Right lobe of liver (tissue), 6 donors: ENCODE results near the gene MED12L. TPM values are rescaled to one million over a fixed set of nuclear protein-coding genes. Genes with fewer than 3 reads are reported as not detected.

ENCODE experiments used
- ATAC-seq, 4 donors: fragments of 200-7000 bp; cut with Tn5 transposase; one replicate each; pipeline ENCODE4 v1.9.1; 2020; ENCODE audit warnings: mild to moderate bottlenecking in 4 of 4, moderate library complexity in 4 of 4
- DNase-seq, 3 donors: peaks; one replicate each; pipeline ENCODE4 v3.0.0-alpha.2; 2020
- H3K27ac ChIP-seq, 3 donors: fragments of 200-600 bp; one replicate each; pipeline ENCODE4 v1.8.0; 2022
- H3K27me3 ChIP-seq, 2 donors: fragments of 200-600 bp; one replicate each; pipeline ENCODE4 v1.8.0; 2022
- H3K36me3 ChIP-seq, 4 donors: fragments of 200-600 bp; sonication (generic) in 1 of 4; one replicate each; pipeline versions ENCODE4 v1.5.1 to v1.8.0; 2017 to 2022; ENCODE audit warnings: control low read depth in 1 of 4
- H3K4me1 ChIP-seq, 4 donors: fragments of 200-600 bp; sonication (generic) in 1 of 4; one replicate each; pipeline versions ENCODE4 v1.5.1 to v1.8.0; 2017 to 2022; ENCODE audit warnings: control low read depth in 1 of 4
- H3K4me3 ChIP-seq, 3 donors: fragments of 200-600 bp; one replicate each; pipeline ENCODE4 v1.8.0; 2022
- H3K9me3 ChIP-seq, 4 donors: fragments of 200-600 bp; sonication (generic) in 1 of 4; one replicate each; pipeline versions ENCODE4 v1.5.1 to v1.8.0; 2017 to 2022; ENCODE audit warnings: control low read depth in 1 of 4
- POLR2A ChIP-seq: fragments of 450-650 bp; IDR thresholded peaks from one replicate; pipeline ENCODE4 v1.6.1; 2017; ENCODE audit warnings: antibody characterized with exemption, mild to moderate bottlenecking
- WGBS: methylation state at CpG from one replicate; pipeline ENCODE4 v1.1.6; 2018; ENCODE audit warnings: low coverage, low lambda C conversion rate; ENCODE audit not compliant: insufficient coverage; ENCODE audit errors: missing lambda C conversion rate; 5-methylcytosine and 5-hydroxymethylcytosine counted together
- intact Hi-C, 2 donors: fragments of 100-400 bp; cut with DNase I; formaldehyde crosslinking; loops; one replicate each; pipeline versions ENCODE4 v1.11.2 to v1.14.1; 2022
- total RNA-seq, 6 experiments: library from RNA; depleted of rRNA in 2 of 6; stranded (reverse); fragments of >200 nt in 2 of 6; fragmentation: NEBNext Ultra II Directional in 3 of 6; extraction: Animal tissue kit (Norgen Biotek cat#: 25700) in 3 of 6; gene quantifications; one replicate each; pipeline versions ENCODE4 v1.1.0 to v1.2.4, GENCODE V29; 2016 to 2023
- TF ChIP-seq, protein P1 (sequence below), 4 donors: fragments of 200-600 bp in 3 of 4; fragments of 450-650 bp in 1 of 4; IDR thresholded peaks; one replicate each; pipeline versions ENCODE4 v1.5.1 to v1.8.0; 2016 to 2022; ENCODE audit warnings: antibody characterized with exemption in 4 of 4, mild to moderate bottlenecking in 2 of 4
- donor health status: DM: no; HTN: yes; CAD: no.
- donor health status: DM: no; HTN: no; CAD: no.
- donor health status: DM: no; HTN: no; CAD: no.
- donor health status: DM: no; HTN: yes; CAD: no.
- donor health status: DM: no; HTN: yes; CAD: no.

Gene MED12L
- total RNA-seq, 6 experiments from 2014 or later = 0.04 to 0.64 (median 0.40) TPM

GRCh38 chr3:151275091-151275490, 189.6 kb downstream of the MED12L start:
- DNase-seq (no peak), ATAC-seq (no peak)
- Histone ChIP-seq H3K4me1 (no peaks in the 10 kb centered on the region), H3K27me3 (no peaks in the 10 kb centered on the region), H3K4me3 (no peak overlapping the region), H3K9me3 (no peaks in the 10 kb centered on the region), H3K27ac (no peak overlapping the region), H3K36me3 (no peaks in the 10 kb centered on the region)
- TF ChIP-seq, protein P1, sequence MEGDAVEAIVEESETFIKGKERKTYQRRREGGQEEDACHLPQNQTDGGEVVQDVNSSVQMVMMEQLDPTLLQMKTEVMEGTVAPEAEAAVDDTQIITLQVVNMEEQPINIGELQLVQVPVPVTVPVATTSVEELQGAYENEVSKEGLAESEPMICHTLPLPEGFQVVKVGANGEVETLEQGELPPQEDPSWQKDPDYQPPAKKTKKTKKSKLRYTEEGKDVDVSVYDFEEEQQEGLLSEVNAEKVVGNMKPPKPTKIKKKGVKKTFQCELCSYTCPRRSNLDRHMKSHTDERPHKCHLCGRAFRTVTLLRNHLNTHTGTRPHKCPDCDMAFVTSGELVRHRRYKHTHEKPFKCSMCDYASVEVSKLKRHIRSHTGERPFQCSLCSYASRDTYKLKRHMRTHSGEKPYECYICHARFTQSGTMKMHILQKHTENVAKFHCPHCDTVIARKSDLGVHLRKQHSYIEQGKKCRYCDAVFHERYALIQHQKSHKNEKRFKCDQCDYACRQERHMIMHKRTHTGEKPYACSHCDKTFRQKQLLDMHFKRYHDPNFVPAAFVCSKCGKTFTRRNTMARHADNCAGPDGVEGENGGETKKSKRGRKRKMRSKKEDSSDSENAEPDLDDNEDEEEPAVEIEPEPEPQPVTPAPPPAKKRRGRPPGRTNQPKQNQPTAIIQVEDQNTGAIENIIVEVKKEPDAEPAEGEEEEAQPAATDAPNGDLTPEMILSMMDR (IDR thresholded peaks at IDR 0.05) = no peak
- no peak for TF ChIP-seq POLR2A
- WGBS = 67% methylated on average over 5 of the region's 5 CpGs
- intact Hi-C loops = loop anchor here in 1 of 2 donors (5.0 kb wide), 1 partner anchor 103 kb away; no protein-coding TSS in a partner anchor

DNA sequence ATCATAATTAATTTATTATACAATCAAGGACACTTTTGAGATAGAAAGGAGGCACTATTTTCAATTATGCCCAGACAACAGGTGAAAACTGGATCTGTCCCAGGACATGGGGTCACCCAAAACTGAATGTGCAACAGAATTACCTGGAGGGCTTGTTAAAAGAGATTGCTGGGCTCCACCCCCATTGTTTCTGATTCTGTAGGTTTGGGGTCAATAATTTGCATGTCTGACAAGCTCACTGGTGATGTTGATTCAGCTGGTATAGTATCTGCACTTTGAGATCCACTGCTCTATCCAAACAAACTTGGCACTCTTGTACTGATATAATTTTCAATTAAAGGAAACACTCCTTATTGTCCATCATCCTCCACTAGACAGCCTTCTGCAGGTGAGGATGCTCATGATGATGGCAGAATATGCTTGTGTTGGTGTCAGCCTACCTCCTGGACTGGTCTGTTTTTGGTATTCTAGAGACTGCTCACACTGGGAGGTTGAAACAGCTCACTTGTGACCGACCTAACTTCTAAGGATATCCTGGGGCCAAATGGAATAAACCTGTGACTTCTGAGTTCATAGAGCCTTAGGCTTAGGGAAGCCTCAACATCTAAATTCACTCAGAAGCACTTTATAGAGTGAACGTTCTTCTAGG, 190.7 kb downstream of the MED12L start:
- no peak for ATAC-seq
- TF ChIP-seq, protein P1 (IDR thresholded peaks at IDR 0.05) = no peak
- no peak for TF ChIP-seq POLR2A
- Histone ChIP-seq H3K9me3 (no peaks in the 10 kb centered on the region), H3K27me3 (no peaks in the 10 kb centered on the region), H3K4me3 (no peak overlapping the region), H3K36me3 (no peaks in the 10 kb centered on the region), H3K4me1 (no peaks in the 10 kb centered on the region), H3K27ac (no peak overlapping the region)
- WGBS = 88% methylated on average over 1 of the region's 2 CpGs
- intact Hi-C loops = loop anchor here in 1 of 2 donors (5.0 kb wide), 1 partner anchor 104 kb away; no protein-coding TSS in a partner anchor
- DNase-seq = no peak

DNA sequence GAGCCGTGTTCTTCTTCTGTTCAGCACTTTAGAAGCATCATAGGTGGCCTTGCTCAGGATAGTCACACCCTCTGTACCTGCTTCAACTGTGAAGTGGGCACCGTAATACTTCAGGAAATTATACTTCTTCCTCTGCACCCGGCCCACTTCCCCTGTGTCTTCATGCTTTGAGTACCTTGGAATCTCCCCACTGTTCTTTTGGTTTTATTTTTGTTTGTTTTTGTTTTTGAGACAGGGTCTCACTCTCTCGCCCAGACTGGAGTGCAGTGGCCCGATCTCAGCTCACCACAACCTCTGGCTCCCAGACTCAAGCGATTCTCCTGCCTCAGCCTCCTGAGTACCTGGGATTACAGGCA, 191.2 kb downstream of the MED12L start:
- DNase-seq (no peak), ATAC-seq (peak in 1 of 4 donors; percentile 33)
- no peak overlapping the region for H3K4me3 ChIP-seq
- H3K4me1 ChIP-seq = no peaks in the 10 kb centered on the region
- H3K36me3 ChIP-seq = no peaks in the 10 kb centered on the region
- no peaks in the 10 kb centered on the region for H3K9me3 ChIP-seq
- TF ChIP-seq POLR2A = no peak
- TF ChIP-seq, protein P1 (IDR thresholded peaks at IDR 0.05) = no peak
- no peaks in the 10 kb centered on the region for H3K27me3 ChIP-seq
- 76% methylated on average over 6 of the region's 6 CpGs for WGBS
- H3K27ac ChIP-seq = no peak overlapping the region
- intact Hi-C loops = loop anchor here in 1 of 2 donors (5.0 kb wide), 1 partner anchor 104 kb away; no protein-coding TSS in a partner anchor

GRCh38 chr3:151278230-151278629, 192.8 kb downstream of the MED12L start, which contains the start of gene P2RY14:
P2RY14 (minus strand) TSS chr3:151278542; CDS start chr3:151214316, 64,226 bp downstream.
- Histone ChIP-seq H3K36me3 (no peaks in the 10 kb centered on the region), H3K27me3 (no peaks in the 10 kb centered on the region), H3K4me3 (no peak within 1 kb of the TSS), H3K4me1 (no peaks in the 10 kb centered on the region), H3K27ac (no peak within 1 kb of the TSS), H3K9me3 (no peaks in the 10 kb centered on the region)
- TF ChIP-seq, protein P1 (IDR thresholded peaks at IDR 0.05) = no peak
- no peak for TF ChIP-seq POLR2A
- no peak for DNase-seq
- peak in 3 of 4 donors; percentile 29 to 48 (median 30) for ATAC-seq
- intact Hi-C loops = loop anchor here in 1 of 2 donors (5.0 kb wide), 1 partner anchor 106 kb away; no protein-coding TSS in a partner anchor
- WGBS = 42% methylated on average over 4 of the region's 4 CpGs
